Right cardiac atrium (tissue), 5 donors: ENCODE results near the gene STRIP1. TPM values are rescaled to one million over a fixed set of nuclear protein-coding genes. Genes with fewer than 3 reads are reported as not detected.
A peak's percentile ranks its signal among the peaks of the same experiment; 100 is the strongest.

ENCODE experiments used
- ATAC-seq, 2 donors: fragments of 200-7000 bp; cut with Tn5 transposase; one replicate each; pipeline versions ENCODE4 v1.8.0 to v1.9.1; 2020; ENCODE audit warnings: moderate library complexity in 2 of 2, mild to moderate bottlenecking in 1 of 2
- DNase-seq, 3 donors: peaks; one replicate each; pipeline ENCODE4 v3.0.0-alpha.2; 2020
- H3K27ac ChIP-seq: one replicate; pipeline ENCODE4 v1.5.1; 2013; ENCODE audit warnings: mild to moderate bottlenecking, low read length, control low read depth, moderate library complexity
- H3K27me3 ChIP-seq: one replicate; pipeline ENCODE4 v1.6.1; 2013; ENCODE audit not compliant: control insufficient read depth, insufficient read depth
- H3K4me1 ChIP-seq: one replicate; pipeline ENCODE4 v1.6.1; 2013; ENCODE audit warnings: low read length; ENCODE audit not compliant: control insufficient read depth, insufficient read depth
- H3K4me3 ChIP-seq: one replicate; pipeline ENCODE4 v1.5.1; 2013; ENCODE audit warnings: low read length, control low read depth
- H3K9me3 ChIP-seq: one replicate; pipeline ENCODE4 v1.6.1; 2013; ENCODE audit warnings: low read length; ENCODE audit not compliant: control insufficient read depth
- WGBS: extraction: QIAGEN DNeasy Blood & Tissue Kit; methylation state at CpG from one replicate; pipeline ENCODE4 v1.1.7; 2013; 5-methylcytosine and 5-hydroxymethylcytosine counted together
- intact Hi-C, 4 donors: fragments of 100-400 bp; cut with DNase I; formaldehyde crosslinking; loops; one replicate each; pipeline versions ENCODE4 v1.11.0 to v1.14.0; 2022 to 2023
- polyA plus RNA-seq: library from polyadenylated mRNA; stranded (reverse); fragments of 200-250 nt; gene quantifications from one replicate; pipeline ENCODE4 v1.2.3, GENCODE V29; 2013
- total RNA-seq, 4 donors: library from RNA; stranded (reverse); fragmentation: NEBNext Ultra II Directional; extraction: Animal tissue kit (Norgen Biotek cat#: 25700); gene quantifications; one replicate each; pipeline ENCODE4 v1.2.1, GENCODE V29; 2021
- donor health status: healthy with polysubstance abuse.
- donor health status: DM: no; HTN: yes; CAD: no.
- donor health status: DM: no; HTN: no; CAD: no.
- donor health status: DM: no; HTN: yes; CAD: no; lungs with severe emphysema.
- donor health status: DM: yes; HTN: yes; CAD: no.

Gene STRIP1
- total and polyA plus RNA-seq, 5 donors: 10.8 to 20.5 (median 18.6) TPM

DNA sequence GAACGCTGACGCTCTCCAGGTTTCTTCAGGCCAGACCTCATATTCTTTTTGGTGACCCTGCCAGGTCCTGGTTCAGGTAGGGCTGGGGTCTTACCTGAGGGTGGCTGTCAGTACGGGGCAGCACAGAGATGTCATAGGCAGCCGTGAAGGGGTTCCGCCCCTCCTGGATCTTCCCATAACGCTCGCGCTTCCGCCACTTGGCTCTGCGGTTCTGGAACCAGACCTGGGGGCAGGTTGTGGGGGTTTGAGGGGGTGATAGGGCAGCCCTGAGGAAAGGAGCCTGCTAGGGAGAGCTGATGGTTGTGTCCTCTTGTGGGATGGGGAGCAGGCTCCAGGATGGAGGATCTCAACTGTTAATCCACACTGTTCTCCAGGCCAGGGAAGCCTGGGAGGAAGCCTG lies 26.9 kb downstream of the STRIP1 start:
- no peaks in the 10 kb centered on the region for H3K27me3 ChIP-seq
- no peak overlapping the region for H3K27ac ChIP-seq
- intact Hi-C loops: no loop called here
- WGBS: 95% methylated on average over 10 of the region's 10 CpGs
- no peak overlapping the region for H3K4me3 ChIP-seq
- no peaks in the 10 kb centered on the region for H3K4me1 ChIP-seq
- peak in 1 of 3 donors; percentile 25 for DNase-seq
- no peaks in the 10 kb centered on the region for H3K9me3 ChIP-seq
- no peak for ATAC-seq

DNA sequence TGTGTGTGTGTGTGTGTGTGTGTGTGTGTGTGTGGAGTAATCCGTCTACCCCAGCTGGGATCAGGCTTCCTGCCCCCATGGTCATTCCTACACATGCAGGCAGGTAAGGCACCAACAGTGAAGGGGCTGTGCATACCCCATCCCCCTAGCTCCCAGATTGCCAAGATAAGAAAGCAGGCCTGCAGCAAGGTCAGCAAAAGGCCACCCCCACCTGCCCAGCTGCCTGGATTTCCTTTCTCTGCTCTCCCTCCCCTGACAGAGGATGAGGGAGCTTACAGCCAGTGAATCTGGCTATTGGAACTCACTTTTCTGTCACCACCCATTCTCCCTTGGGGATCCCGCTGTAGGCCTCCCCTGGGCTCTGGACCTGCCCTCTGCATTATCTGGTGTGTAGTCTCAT lies 28.2 kb downstream of the STRIP1 start:
- DNase-seq (no peak), ATAC-seq (no peak)
- Histone ChIP-seq H3K4me1 (no peaks in the 10 kb centered on the region), H3K27me3 (no peaks in the 10 kb centered on the region), H3K27ac (no peak overlapping the region), H3K4me3 (no peak overlapping the region), H3K9me3 (no peaks in the 10 kb centered on the region)
- intact Hi-C loops: no loop called here
- WGBS: 76% methylated on average over 2 of the region's 2 CpGs

DNA sequence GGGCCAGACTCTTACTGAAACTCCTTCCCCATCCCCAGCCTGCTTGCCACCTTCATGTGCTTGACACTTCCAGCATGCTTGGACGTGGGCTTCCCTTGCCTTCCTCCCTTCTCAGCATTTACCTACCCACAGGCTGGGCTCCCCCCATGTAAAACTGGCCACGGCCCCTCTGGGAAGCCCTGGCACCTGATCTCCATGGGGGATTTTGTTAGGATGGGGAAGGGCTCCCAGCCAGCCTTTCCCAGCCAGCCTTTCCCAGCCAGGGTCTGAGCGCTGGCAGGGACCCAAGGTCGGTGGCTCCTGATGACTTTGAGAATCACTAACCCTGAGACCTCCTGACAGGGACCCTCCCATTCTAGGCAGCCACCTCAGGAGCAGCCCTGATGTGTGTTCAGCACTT lies 29.4 kb downstream of the STRIP1 start:
- peak in 1 of 3 donors; percentile 37 for DNase-seq
- Histone ChIP-seq H3K27me3 (no peaks in the 10 kb centered on the region), H3K27ac (no peak overlapping the region), H3K4me3 (no peak overlapping the region), H3K4me1 (no peaks in the 10 kb centered on the region), H3K9me3 (no peaks in the 10 kb centered on the region)
- 85% methylated on average over 4 of the region's 4 CpGs for WGBS
- ATAC-seq: no peak
- intact Hi-C loops: no loop called here

DNA sequence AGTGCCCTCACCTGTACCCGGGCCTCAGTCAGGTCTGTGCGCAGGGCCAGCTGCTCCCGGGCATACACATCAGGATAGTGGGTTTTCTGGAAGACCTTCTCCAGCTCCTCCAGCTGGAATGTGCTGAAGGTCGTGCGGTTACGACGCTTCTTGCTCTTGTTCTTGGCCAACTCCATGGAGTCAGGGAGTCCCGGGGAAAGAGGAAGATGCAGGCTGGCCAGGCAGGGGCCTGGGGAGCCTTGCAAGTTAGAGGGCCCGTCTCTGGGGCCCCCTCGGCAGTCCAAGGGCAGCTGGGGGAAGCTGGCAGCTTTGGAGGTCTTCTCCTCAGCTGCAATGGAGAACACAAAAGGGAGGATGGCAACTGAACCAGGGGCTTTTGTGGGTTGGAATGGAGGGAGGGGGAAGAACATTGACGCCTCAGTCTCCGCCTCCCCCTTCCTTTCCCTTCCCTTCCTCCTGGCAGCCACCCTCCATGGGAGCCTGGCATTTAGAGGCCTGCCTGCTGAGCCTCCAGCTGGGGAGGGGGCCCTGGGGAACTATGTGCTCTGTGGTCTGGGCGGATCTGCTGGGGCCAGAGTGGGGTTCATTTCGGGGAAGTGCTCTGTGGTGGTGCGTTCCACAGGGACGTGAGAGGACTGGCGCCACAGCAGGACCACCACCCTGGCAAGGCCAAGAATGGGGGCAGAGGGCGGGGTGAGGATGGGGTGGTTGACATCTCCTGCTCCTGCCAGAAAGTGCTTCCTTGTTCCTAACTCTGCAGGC lies 30.3 kb downstream of the STRIP1 start:
- 86% methylated on average over 18 of the region's 18 CpGs for WGBS
- intact Hi-C loops: no loop called here
- Histone ChIP-seq H3K4me1 (no peaks in the 10 kb centered on the region), H3K27ac (no peak overlapping the region), H3K4me3 (no peak overlapping the region), H3K9me3 (no peaks in the 10 kb centered on the region), H3K27me3 (no peaks in the 10 kb centered on the region)
- DNase-seq (peak in 1 of 3 donors; percentile 32), ATAC-seq (no peak)

DNA sequence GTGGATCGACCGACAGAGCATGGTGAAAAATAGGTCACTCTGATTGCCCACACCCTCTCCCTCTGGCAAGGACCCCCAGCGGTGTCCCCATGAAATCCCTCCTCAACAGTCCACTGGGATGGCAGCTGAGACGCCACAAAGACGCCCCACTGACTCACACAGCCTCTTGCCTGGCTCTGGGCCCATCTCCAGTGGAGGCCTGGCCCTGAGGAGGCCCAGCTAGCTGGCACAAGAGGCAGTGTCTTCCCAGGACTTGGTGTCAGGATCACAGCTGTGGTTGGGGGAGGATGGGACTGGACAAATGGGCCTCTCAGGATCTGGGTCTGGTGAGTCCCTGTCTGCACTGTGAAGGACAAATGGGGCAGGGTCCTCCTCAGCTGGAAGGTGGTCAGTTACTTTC lies 31.4 kb downstream of the STRIP1 start:
- no peaks in the 10 kb centered on the region for H3K9me3 ChIP-seq
- ATAC-seq (no peak), DNase-seq (no peak)
- intact Hi-C loops: no loop called here
- 89% methylated on average over 5 of the region's 5 CpGs for WGBS
- no peak overlapping the region for H3K4me3 ChIP-seq
- H3K4me1 ChIP-seq: no peaks in the 10 kb centered on the region
- no peak overlapping the region for H3K27ac ChIP-seq
- no peaks in the 10 kb centered on the region for H3K27me3 ChIP-seq

DNA sequence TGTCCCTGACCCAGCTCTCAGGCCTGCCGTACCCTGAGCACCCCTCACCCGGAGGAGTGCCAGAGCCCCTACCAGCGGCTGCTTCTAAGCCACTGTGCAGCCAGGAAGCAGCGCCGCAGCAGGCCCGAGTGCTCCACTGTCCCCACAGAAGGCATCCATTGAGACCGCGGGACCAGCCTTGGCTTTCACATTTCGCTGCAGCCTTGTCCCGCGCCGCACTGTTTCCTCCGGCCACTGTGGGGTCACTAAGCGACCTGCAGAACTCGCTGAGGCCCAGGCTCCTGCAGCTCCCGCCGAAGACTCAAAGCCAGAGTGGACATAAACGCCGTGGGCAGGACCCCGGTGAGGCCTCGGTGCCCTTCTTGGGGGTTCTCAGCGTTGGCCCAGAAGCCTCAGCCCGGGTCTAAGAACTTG lies 33.1 kb downstream of the STRIP1 start:
- 59% methylated on average over 23 of the region's 23 CpGs for WGBS
- DNase-seq: no peak
- no peaks in the 10 kb centered on the region for H3K27me3 ChIP-seq
- H3K9me3 ChIP-seq: no peaks in the 10 kb centered on the region
- H3K4me1 ChIP-seq: no peaks in the 10 kb centered on the region
- no peak for ATAC-seq
- H3K4me3 ChIP-seq: no peak overlapping the region
- no peak overlapping the region for H3K27ac ChIP-seq
- intact Hi-C loops: no loop called here

DNA sequence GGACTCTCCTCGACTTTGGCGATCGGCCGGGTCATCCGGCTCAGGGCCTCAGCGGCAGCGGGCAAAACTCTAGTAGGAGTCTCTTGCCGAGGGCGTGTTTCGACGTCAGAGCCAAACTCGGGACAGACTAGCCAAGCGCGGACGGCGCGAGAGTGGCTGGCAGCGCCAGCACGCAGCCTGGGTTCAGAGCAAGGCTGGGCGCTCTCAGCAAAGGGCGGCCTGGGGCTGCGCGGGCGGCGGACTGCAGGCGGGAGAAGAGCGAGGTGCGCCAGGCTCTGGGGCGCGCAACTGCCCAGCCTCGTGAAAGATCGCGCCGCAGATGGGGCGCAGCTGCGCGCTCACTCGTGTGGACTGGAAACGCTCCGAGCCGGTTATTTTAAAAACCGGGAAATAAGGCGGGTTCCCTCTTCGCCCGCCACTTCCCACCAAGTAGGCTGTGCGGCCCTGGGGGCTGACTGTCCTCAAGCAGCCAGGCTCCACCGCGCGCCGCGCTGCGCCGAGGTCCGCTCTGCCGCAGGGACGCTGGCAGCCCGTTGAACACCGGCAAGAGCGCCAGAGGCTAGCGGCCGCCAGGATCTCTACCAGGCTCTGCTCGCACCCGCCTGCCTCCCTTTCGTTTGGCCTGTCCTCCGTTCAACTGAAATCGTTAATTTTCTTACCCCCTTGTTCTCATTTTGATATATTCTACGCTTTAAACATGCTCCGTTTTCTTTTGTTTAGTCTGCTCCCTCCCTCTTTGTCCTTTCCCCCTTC lies 33.6 kb downstream of the STRIP1 start:
- ATAC-seq: peak in 1 of 2 donors; percentile 10

DNA sequence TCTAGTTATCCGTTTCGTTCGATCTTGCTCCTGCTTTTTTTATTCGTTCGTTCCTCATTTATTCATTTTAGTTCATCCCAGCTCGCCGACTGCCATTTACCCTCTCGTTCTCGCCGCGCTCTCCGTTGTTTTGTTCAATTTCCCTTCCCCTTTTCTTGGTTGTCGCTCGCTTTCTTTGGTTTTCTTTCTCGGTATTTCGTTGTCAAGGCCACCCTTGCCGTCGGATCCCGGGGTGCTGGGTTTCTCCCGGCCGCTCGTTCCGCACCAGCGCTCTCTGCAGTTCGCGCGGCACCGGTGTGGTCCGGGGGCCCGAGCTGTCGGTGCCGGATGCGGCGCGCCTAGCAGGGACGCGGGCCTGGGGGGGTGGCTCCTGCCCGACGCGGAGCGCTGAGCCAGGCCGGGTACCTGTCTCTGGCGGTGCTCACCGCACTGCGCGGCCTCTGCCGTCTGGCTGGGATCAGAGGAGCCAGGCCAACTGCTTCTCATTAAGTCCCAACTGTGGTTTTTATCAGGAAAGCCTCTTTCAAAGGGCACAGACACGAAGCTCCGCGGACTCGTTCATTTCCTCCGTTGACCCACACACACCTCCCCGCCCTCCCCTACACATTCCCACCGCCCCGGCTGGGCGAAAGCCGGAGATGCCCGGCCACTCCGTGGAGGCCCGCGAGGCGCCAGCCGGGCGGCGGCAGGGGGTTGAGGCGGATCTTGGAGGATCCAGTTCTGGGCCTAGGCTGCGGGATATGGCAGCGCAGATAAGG lies 34.4 kb downstream of the STRIP1 start:
- ATAC-seq (peak in 1 of 2 donors; percentile 25), DNase-seq (no peak)
- Histone ChIP-seq H3K4me3 (no peak overlapping the region), H3K27me3 (no peaks in the 10 kb centered on the region), H3K27ac (no peak overlapping the region), H3K4me1 (no peaks in the 10 kb centered on the region), H3K9me3 (no peaks in the 10 kb centered on the region)
- WGBS: 8% methylated on average over 68 of the region's 68 CpGs
- intact Hi-C loops: no loop called here

More for the DNA sequence above, 33.6 kb downstream of the STRIP1 start:
- DNase-seq: no peak
- H3K27me3 ChIP-seq: no peaks in the 10 kb centered on the region
- no peaks in the 10 kb centered on the region for H3K4me1 ChIP-seq
- H3K27ac ChIP-seq: no peak overlapping the region
- 16% methylated on average over 68 of the region's 68 CpGs for WGBS
- no peaks in the 10 kb centered on the region for H3K9me3 ChIP-seq
- intact Hi-C loops: no loop called here
- H3K4me3 ChIP-seq: no peak overlapping the region

DNA sequence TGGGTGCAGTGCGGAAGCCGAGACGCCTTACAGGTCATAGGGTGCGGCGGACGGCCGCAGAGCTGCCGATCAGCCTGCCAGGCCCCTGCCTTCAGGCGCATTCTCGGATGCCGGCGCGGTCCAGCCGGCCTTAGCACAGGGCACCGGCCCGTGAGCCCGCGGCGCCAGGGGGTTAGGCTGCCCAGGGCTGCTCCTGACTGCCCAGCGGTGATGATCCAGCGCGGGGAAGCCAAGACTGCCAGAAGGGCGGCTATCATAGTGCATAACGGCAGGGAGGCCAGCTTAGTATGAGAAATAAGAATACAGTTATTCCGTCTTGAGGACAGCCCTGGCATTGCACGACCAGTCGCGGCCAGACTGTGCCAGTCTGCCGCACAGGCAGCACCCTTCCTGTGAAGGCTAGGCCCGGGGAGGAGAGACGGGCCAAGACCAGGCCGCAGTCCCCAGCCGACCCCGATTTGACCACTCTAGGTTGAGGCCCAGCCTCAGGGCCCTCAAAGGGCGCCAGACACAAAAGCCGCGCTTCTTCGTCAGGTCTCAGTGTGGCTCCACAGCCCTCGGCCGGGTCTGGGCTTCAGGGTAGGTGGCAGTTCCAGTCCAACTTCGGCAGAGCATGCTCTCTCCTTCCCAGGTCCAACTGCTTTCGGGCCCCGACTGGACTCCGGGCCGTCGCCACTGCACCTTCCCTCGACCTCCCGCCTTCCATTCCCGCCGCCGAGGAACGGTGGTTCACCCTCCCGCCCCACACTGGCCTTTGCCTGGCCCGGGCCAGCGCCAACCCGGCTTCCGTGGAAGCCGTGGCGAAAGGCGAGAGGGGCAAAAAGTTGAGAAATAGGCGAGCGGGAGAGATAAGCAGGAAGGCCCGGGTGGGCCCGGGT lies 35.2 kb downstream of the STRIP1 start:
- peak; percentile 15 to 20 for ATAC-seq
- Histone ChIP-seq H3K27me3 (no peaks in the 10 kb centered on the region), H3K27ac (no peak overlapping the region), H3K9me3 (no peaks in the 10 kb centered on the region), H3K4me1 (no peaks in the 10 kb centered on the region), H3K4me3 (peak overlapping the region; percentile 40)
- intact Hi-C loops: no loop called here
- no peak for DNase-seq
- 29% methylated on average over 64 of the region's 64 CpGs for WGBS

DNA sequence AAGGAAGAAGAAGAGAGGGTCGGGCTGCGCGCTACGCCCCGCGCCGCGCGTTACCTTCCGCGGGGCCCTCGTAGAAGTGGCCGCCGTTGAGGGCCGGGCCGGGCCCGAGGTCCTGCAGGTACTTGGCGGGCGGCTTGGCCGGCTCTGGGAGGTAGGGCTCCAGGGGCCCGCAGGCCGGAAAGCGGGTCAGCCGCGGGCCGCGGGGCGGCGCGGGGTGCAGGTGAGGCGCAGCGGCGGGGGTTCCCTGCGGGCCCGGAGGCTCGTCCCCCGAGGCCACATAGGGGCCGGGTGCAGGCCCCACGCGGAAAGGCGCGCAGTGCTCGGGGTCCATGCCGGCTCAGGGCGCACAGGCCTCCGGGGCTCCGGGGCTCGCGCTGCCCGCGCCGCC lies 35.9 kb downstream of the STRIP1 start:
- no peak overlapping the region for H3K27ac ChIP-seq
- H3K4me3 ChIP-seq: peak overlapping the region; percentile 40
- intact Hi-C loops: no loop called here
- DNase-seq (peak in 1 of 3 donors; percentile 58), ATAC-seq (no peak)
- no peaks in the 10 kb centered on the region for H3K9me3 ChIP-seq
- WGBS: 6% methylated on average over 52 of the region's 52 CpGs
- H3K4me1 ChIP-seq: no peaks in the 10 kb centered on the region
- no peaks in the 10 kb centered on the region for H3K27me3 ChIP-seq
